Upper lobe of left lung (tissue), 6 donors: ENCODE results near the gene MYO16. TPM values are rescaled to one million over a fixed set of nuclear protein-coding genes. Genes with fewer than 3 reads are reported as not detected.

Experiments used
- ATAC-seq, 2 donors: fragments of 200-7000 bp; cut with Tn5 transposase; one replicate each; pipeline ENCODE4 v1.9.1; 2022; ENCODE audit warnings: mild to moderate bottlenecking in 2 of 2, moderate library complexity in 2 of 2; ENCODE audit not compliant: low FRiP score in 2 of 2
- DNase-seq, 2 donors: peaks; one replicate each; pipeline ENCODE4 v3.0.0-alpha.2; 2019 to 2020
- H3K27ac ChIP-seq, 4 donors: fragments of 200-600 bp; sonication (generic); one replicate each; pipeline ENCODE4 v1.5.1; 2016 to 2019
- H3K27me3 ChIP-seq, 4 donors: fragments of 200-600 bp; sonication (generic); one replicate each; pipeline ENCODE4 v1.5.1; 2017 to 2019
- H3K36me3 ChIP-seq, 4 donors: fragments of 200-600 bp; sonication (generic); one replicate each; pipeline ENCODE4 v1.5.1; 2016 to 2019
- H3K4me1 ChIP-seq, 4 donors: fragments of 200-600 bp; sonication (generic); one replicate each; pipeline ENCODE4 v1.5.1; 2018 to 2019
- H3K4me3 ChIP-seq, 4 donors: fragments of 200-600 bp; sonication (generic); one replicate each; pipeline ENCODE4 v1.5.1; 2017 to 2019; ENCODE audit warnings: mild to moderate bottlenecking in 2 of 4, moderate library complexity in 1 of 4
- H3K9me3 ChIP-seq, 4 donors: fragments of 200-600 bp; sonication (generic); one replicate each; pipeline ENCODE4 v1.5.1; 2018 to 2019
- EP300 ChIP-seq, 4 donors: sonication (generic); formaldehyde crosslinking; IDR thresholded peaks; one replicate each; pipeline ENCODE4 v1.5.1; 2017; ENCODE audit warnings: antibody characterized with exemption in 4 of 4, control low read depth in 2 of 4
- POLR2A ChIP-seq, 4 donors: fragments of 450-650 bp; IDR thresholded peaks; one replicate each; pipeline ENCODE4 v1.5.1; 2016 to 2017; ENCODE audit warnings: antibody characterized with exemption in 4 of 4, mild to moderate bottlenecking in 2 of 4
- POLR2AphosphoS5 ChIP-seq, 2 donors: sonication (generic); formaldehyde crosslinking; IDR thresholded peaks; one replicate each; pipeline ENCODE4 v1.5.1; 2017; ENCODE audit warnings: antibody characterized with exemption in 2 of 2
- WGBS, 2 donors: methylation state at CpG; one replicate each; pipeline ENCODE4 v1.1.5; 2017 to 2018; 5-methylcytosine and 5-hydroxymethylcytosine counted together
- total RNA-seq, 6 donors: library from RNA; depleted of rRNA in 4 of 6; stranded (reverse); fragments of >200 nt in 4 of 6; gene quantifications; one replicate each; pipeline versions ENCODE4 v1.1.0 to v1.2.1, GENCODE V29; 2016 to 2021
- TF ChIP-seq, protein P1 (sequence below), 6 experiments: fragments of 450-650 bp in 4 of 6; fragments of 200-600 bp in 2 of 6; sonication (generic) in 2 of 6; IDR thresholded peaks; one replicate each; pipeline ENCODE4 v1.5.1; 2016 to 2019; ENCODE audit warnings: antibody characterized with exemption in 6 of 6
- donor health status: DM: no; HTN: no; CAD: no; lungs with moderate emphysema.
- donor health status: DM: no; HTN: yes; CAD: no; lungs with severe emphysema.

MYO16 gene
- total RNA-seq, 6 donors from 2014 or later: under 0.01 to 0.55 (median 0.20) TPM; not detected in 1

DNA sequence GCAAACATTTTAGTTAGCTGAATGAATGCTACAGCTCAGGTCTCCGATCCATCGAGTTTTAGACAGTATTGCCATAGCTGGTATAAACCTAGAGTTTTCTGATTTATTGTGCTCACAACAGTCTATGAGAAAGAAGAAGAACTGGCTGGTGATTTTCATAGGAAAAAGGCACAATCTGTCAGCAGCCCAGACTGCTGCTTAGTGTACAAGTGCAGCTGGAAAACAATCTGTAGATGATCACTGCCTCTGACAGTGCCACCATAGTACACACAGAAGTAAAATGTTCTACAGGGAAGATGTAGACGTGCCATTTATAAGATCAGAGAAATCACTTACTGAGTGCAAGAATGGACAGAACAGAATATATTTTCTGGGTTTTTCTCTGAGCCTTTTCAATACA lies 48.4 kb downstream of the MYO16 start:
- 85 to 97% methylated on average over 3 of the region's 3 CpGs for WGBS, 2 donors
- no peaks in the 10 kb centered on the region for H3K9me3 ChIP-seq
- H3K4me1 ChIP-seq: no peaks in the 10 kb centered on the region
- no peak for TF ChIP-seq EP300 (IDR thresholded peaks at IDR 0.05)
- no peak for TF ChIP-seq POLR2A (IDR thresholded peaks at IDR 0.05)
- TF ChIP-seq, protein P1, sequence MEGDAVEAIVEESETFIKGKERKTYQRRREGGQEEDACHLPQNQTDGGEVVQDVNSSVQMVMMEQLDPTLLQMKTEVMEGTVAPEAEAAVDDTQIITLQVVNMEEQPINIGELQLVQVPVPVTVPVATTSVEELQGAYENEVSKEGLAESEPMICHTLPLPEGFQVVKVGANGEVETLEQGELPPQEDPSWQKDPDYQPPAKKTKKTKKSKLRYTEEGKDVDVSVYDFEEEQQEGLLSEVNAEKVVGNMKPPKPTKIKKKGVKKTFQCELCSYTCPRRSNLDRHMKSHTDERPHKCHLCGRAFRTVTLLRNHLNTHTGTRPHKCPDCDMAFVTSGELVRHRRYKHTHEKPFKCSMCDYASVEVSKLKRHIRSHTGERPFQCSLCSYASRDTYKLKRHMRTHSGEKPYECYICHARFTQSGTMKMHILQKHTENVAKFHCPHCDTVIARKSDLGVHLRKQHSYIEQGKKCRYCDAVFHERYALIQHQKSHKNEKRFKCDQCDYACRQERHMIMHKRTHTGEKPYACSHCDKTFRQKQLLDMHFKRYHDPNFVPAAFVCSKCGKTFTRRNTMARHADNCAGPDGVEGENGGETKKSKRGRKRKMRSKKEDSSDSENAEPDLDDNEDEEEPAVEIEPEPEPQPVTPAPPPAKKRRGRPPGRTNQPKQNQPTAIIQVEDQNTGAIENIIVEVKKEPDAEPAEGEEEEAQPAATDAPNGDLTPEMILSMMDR (IDR thresholded peaks at IDR 0.05): no peak
- no peak for TF ChIP-seq POLR2AphosphoS5 (IDR thresholded peaks at IDR 0.05)
- ATAC-seq (no peak), DNase-seq (no peak)
- no peak overlapping the region for H3K4me3 ChIP-seq
- no peak overlapping the region for H3K27ac ChIP-seq
- no peaks in the 10 kb centered on the region for H3K27me3 ChIP-seq
- H3K36me3 ChIP-seq: no peaks in the 10 kb centered on the region

DNA sequence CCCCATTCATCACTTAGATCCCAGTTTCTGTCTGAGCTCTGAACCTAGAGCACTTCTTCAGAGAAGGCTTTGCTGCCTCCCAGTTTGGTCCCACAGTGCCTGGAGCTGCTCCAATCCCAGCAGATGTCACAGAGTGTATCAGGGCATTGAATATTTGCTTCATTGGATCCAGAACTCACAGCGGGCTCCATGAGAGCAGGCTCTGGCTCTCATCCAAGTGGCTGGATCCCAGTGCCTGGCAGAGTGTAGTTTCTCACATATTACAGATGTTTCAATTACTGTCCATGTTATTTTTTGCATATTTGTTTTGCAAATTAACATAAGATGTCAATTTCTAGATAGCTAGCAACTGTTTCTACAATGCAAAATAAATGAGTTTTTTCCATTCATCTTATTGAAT lies 50.6 kb downstream of the MYO16 start:
- no peak for DNase-seq
- no peak for ATAC-seq
- Histone ChIP-seq H3K36me3 (no peaks in the 10 kb centered on the region), H3K27ac (no peak overlapping the region), H3K27me3 (no peaks in the 10 kb centered on the region), H3K9me3 (no peaks in the 10 kb centered on the region), H3K4me1 (no peaks in the 10 kb centered on the region), H3K4me3 (no peak overlapping the region)
- WGBS, 2 donors: 0 to 94% methylated on average over 1 of the region's 1 CpG
- TF ChIP-seq POLR2A (IDR thresholded peaks at IDR 0.05) (no peak), EP300 (IDR thresholded peaks at IDR 0.05) (no peak)
- TF ChIP-seq, protein P1 (IDR thresholded peaks at IDR 0.05): no peak

DNA sequence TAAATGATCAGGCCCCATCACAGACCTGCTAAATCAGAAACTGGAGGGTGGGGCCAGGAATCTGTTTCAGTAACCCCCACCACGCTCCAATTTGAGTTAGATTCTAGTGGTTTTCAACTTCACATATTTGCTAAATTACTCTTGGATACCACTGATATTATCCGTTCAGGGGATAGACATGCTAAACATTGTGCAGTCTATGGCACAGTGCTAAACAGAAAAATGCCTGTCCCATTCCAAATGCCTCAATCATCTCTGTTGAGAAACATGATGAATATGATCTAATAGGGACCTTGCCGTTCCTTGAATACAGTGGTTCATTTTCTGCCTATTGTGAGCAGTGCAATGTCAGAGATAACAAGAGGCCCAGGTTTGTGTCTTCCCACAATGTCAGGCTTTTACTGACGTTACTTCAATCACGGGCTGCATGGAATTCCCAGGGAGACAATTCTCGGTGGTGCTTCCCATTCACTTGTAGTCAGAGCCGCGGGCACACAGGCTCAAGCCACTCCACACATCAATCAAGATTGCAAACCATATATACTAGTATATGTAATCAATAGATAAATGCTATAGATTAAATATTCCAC lies 52.7 kb downstream of the MYO16 start:
- 84 to 85% methylated on average over 8 of the region's 8 CpGs for WGBS, 2 donors
- no peaks in the 10 kb centered on the region for H3K4me1 ChIP-seq
- H3K36me3 ChIP-seq: no peaks in the 10 kb centered on the region
- TF ChIP-seq, protein P1 (IDR thresholded peaks at IDR 0.05): no peak
- TF ChIP-seq EP300 (IDR thresholded peaks at IDR 0.05): no peak
- TF ChIP-seq POLR2AphosphoS5 (IDR thresholded peaks at IDR 0.05): no peak
- TF ChIP-seq POLR2A (IDR thresholded peaks at IDR 0.05): no peak
- DNase-seq: no peak
- H3K9me3 ChIP-seq: no peaks in the 10 kb centered on the region
- no peak overlapping the region for H3K4me3 ChIP-seq
- ATAC-seq: no peak
- no peaks in the 10 kb centered on the region for H3K27me3 ChIP-seq
- no peak overlapping the region for H3K27ac ChIP-seq

DNA sequence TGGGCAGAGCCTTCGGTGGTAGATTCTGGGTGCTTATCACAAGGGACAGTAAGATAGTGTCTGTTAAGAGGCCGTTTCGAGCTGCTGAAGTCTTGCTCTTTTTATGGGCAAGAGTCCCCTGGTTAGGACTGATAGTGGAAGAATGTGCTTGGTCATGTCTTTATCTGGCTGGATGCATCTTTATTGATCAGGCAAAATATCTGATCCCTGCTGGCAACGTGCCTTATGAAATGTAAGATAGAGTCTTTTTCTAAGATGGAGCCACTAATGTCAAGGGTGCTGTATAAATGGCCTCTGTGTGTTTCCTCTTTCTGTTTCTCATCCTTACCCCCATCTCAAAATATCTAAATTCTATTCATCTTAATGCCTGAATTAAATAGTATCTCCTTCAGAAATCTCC lies 53.3 kb downstream of the MYO16 start:
- no peaks in the 10 kb centered on the region for H3K9me3 ChIP-seq
- 88 to 89% methylated on average over 4 of the region's 4 CpGs for WGBS, 2 donors
- H3K4me1 ChIP-seq: no peaks in the 10 kb centered on the region
- H3K36me3 ChIP-seq: no peaks in the 10 kb centered on the region
- no peaks in the 10 kb centered on the region for H3K27me3 ChIP-seq
- no peak overlapping the region for H3K4me3 ChIP-seq
- no peak for ATAC-seq
- DNase-seq: no peak
- H3K27ac ChIP-seq: no peak overlapping the region
- no peak for TF ChIP-seq EP300 (IDR thresholded peaks at IDR 0.05)
- TF ChIP-seq POLR2AphosphoS5 (IDR thresholded peaks at IDR 0.05): no peak
- TF ChIP-seq, protein P1 (IDR thresholded peaks at IDR 0.05): no peak
- TF ChIP-seq POLR2A (IDR thresholded peaks at IDR 0.05): no peak

DNA sequence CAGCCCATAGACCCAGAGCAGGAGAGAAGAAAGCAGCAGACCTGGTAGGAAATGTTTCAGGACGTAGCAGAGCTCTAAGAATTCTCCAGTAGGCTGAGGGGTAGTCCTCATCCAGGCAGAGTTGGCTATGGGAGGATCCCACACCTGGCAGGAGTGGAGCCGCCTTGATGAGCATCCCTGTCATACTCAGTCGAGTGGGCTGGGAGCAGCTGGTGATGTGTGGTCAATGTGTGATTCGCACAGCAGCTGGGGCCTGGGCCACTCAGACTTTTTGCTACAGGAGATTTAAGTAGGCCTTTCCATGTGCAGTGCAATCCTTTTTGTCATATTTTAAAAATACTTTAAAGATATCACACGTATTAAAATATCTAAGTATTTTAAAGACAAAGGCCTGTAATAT lies 56.6 kb downstream of the MYO16 start:
- H3K27me3 ChIP-seq: no peaks in the 10 kb centered on the region
- no peaks in the 10 kb centered on the region for H3K36me3 ChIP-seq
- H3K4me1 ChIP-seq: no peaks in the 10 kb centered on the region
- no peak for ATAC-seq
- no peaks in the 10 kb centered on the region for H3K9me3 ChIP-seq
- H3K27ac ChIP-seq: no peak overlapping the region
- WGBS, 2 donors: 86 to 87% methylated on average over 5 of the region's 5 CpGs
- no peak overlapping the region for H3K4me3 ChIP-seq
- TF ChIP-seq, protein P1 (IDR thresholded peaks at IDR 0.05): no peak
- TF ChIP-seq POLR2A (IDR thresholded peaks at IDR 0.05): no peak
- TF ChIP-seq POLR2AphosphoS5 (IDR thresholded peaks at IDR 0.05): no peak
- TF ChIP-seq EP300 (IDR thresholded peaks at IDR 0.05): no peak
- no peak for DNase-seq
